ENCODE measurements around the gene GCC2. TPM values are rescaled to one million over a fixed set of nuclear protein-coding genes. Genes with fewer than 3 reads are reported as not detected.
A peak's percentile ranks its signal among the peaks of the same experiment; 100 is the strongest.
"Not testable (repeated sequence)": the region's sequence is repeated elsewhere in the genome, so short reads cannot be mapped to it uniquely, and the experiment has no call there.

Gene GCC2
- total RNA-seq, 1 donor, result 44.2 TPM

DNA sequence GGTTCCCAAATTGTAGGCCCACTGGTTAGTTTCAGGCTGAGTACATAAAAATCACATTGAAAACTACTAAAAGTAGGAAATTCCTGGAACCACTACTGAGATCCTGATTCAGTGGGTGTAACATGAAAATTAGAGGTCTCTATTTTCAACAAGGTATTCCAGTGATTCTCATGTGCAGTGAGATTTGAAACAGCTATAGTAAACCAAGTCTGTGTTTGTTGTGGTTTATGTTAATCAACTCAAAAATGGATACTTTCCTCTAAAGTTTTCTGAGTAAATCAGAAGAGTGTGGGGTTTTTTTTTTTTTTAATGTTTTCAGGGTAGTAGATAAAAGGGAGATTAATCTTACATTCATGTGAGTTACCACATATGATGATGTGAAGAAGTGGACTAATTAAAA lies 42.8 kb downstream of the GCC2 start:
- H3K36me3 ChIP-seq (ENCODE audit: insufficient read depth, low read length), result peaks cover 43% of the 10 kb centered on the region
- peaks cover 7% of the 10 kb centered on the region for H3K4me1 ChIP-seq (ENCODE audit: insufficient read depth, low read length)
- H3K79me2 ChIP-seq (ENCODE audit: insufficient read depth, low read length), result no peaks in the 10 kb centered on the region
- H3K27ac ChIP-seq (ENCODE audit: low read depth, low read length), result peak overlapping the region; percentile 29
- H3K27me3 ChIP-seq (ENCODE audit: insufficient read depth, low read length), result no peaks in the 10 kb centered on the region
- no peak overlapping the region for H2AFZ ChIP-seq (ENCODE audit: low read length)
- DNase-seq (ENCODE audit: insufficient read length, low spot score, missing footprints), result no peak
- peak overlapping the region; percentile 20 for H3K4me2 ChIP-seq (ENCODE audit: insufficient read depth, low read length)
- TF ChIP-seq, protein P1, sequence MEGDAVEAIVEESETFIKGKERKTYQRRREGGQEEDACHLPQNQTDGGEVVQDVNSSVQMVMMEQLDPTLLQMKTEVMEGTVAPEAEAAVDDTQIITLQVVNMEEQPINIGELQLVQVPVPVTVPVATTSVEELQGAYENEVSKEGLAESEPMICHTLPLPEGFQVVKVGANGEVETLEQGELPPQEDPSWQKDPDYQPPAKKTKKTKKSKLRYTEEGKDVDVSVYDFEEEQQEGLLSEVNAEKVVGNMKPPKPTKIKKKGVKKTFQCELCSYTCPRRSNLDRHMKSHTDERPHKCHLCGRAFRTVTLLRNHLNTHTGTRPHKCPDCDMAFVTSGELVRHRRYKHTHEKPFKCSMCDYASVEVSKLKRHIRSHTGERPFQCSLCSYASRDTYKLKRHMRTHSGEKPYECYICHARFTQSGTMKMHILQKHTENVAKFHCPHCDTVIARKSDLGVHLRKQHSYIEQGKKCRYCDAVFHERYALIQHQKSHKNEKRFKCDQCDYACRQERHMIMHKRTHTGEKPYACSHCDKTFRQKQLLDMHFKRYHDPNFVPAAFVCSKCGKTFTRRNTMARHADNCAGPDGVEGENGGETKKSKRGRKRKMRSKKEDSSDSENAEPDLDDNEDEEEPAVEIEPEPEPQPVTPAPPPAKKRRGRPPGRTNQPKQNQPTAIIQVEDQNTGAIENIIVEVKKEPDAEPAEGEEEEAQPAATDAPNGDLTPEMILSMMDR (IDR thresholded peaks at IDR 0.05; ENCODE audit: extremely low read depth, low read depth, low read length), result no peak
- no peaks in the 10 kb centered on the region for H3K9me3 ChIP-seq (ENCODE audit: low read depth, low read length)
- no peaks in the 10 kb centered on the region for H4K20me1 ChIP-seq (ENCODE audit: insufficient read depth, low read length)
- H3K4me3 ChIP-seq (ENCODE audit: insufficient read depth, low read length), result no peak overlapping the region

DNA sequence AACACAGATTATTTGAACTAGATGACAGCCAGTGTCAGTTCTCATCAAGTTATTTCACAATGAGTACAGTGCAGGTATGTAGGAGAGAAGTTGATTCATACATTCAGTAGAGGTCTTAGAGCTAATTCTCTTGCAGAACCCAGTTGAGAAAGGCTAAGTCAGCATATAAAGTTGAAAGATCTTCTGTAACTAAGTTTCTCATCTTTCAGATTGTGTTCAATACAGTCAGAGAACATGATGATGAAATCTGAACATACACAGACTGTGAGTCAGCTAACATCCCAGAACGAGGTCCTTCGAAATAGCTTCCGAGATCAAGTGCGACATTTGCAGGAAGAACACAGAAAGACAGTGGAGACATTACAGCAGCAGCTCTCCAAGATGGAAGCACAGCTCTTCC lies 43.4 kb downstream of the GCC2 start:
- H2AFZ ChIP-seq (ENCODE audit: low read length), result no peak overlapping the region
- peak; percentile 85 for DNase-seq (ENCODE audit: insufficient read length, low spot score, missing footprints)
- TF ChIP-seq, protein P1 (IDR thresholded peaks at IDR 0.05; ENCODE audit: extremely low read depth, low read depth, low read length), result no peak
- peak overlapping the region; percentile 20 for H3K4me2 ChIP-seq (ENCODE audit: insufficient read depth, low read length)
- peak overlapping the region; percentile 29 for H3K27ac ChIP-seq (ENCODE audit: low read depth, low read length)
- no peaks in the 10 kb centered on the region for H3K27me3 ChIP-seq (ENCODE audit: insufficient read depth, low read length)
- no peaks in the 10 kb centered on the region for H3K9me3 ChIP-seq (ENCODE audit: low read depth, low read length)
- peaks cover 7% of the 10 kb centered on the region for H3K4me1 ChIP-seq (ENCODE audit: insufficient read depth, low read length)
- no peaks in the 10 kb centered on the region for H3K79me2 ChIP-seq (ENCODE audit: insufficient read depth, low read length)
- H3K4me3 ChIP-seq (ENCODE audit: insufficient read depth, low read length), result no peak overlapping the region
- no peaks in the 10 kb centered on the region for H4K20me1 ChIP-seq (ENCODE audit: insufficient read depth, low read length)
- peaks cover 39% of the 10 kb centered on the region for H3K36me3 ChIP-seq (ENCODE audit: insufficient read depth, low read length)

DNA sequence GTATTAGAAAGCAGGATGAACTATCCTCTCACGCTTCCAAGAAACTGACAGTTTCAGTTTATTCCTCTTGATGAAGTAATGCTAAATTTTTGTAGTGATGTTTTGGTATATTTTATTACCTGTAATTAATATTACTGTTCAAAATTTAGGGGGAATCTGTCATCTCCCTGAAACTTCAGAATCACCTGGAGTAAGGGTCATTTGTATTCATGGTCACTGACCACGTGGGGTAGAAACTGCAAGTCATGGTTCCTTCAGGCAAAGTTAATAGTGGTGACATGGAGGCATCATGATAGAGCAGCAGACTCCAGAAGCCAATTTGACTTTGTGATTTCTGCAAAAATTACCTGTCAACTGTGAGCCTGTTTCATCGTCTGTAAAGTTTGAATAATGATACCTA lies 47.2 kb downstream of the GCC2 start:
- not testable (repeated sequence) for H3K4me2 ChIP-seq (ENCODE audit: insufficient read depth, low read length); H4K20me1 ChIP-seq (ENCODE audit: insufficient read depth, low read length); H3K79me2 ChIP-seq (ENCODE audit: insufficient read depth, low read length); DNase-seq (ENCODE audit: insufficient read length, low spot score, missing footprints); H3K27me3 ChIP-seq (ENCODE audit: insufficient read depth, low read length); H3K27ac ChIP-seq (ENCODE audit: low read depth, low read length); H2AFZ ChIP-seq (ENCODE audit: low read length); H3K9me3 ChIP-seq (ENCODE audit: low read depth, low read length); H3K4me3 ChIP-seq (ENCODE audit: insufficient read depth, low read length); H3K4me1 ChIP-seq (ENCODE audit: insufficient read depth, low read length)
- peaks cover 13% of the 10 kb centered on the region for H3K36me3 ChIP-seq (ENCODE audit: insufficient read depth, low read length)

DNA sequence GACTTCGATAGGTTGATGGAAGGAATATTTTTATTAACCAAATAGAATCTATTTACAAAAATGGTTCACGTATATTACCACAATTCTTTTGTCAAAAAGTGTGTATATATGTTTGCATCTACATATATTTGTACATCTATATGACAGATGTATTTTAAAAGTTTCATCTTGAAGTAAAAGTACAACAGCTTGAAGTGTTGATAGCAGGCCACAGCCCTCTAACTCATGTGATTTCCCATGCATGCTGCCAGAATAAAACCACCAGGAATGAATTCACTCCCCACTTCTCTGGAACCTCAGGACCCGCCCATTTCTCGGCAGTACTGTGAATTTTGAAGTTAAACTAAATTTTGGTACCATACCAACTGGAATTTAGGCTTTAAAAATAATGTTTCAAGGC lies 58.6 kb downstream of the GCC2 start:
- H3K79me2 ChIP-seq (ENCODE audit: insufficient read depth, low read length); H2AFZ ChIP-seq (ENCODE audit: low read length); H3K36me3 ChIP-seq (ENCODE audit: insufficient read depth, low read length); H4K20me1 ChIP-seq (ENCODE audit: insufficient read depth, low read length); H3K27me3 ChIP-seq (ENCODE audit: insufficient read depth, low read length); H3K9me3 ChIP-seq (ENCODE audit: low read depth, low read length); H3K4me2 ChIP-seq (ENCODE audit: insufficient read depth, low read length); H3K4me3 ChIP-seq (ENCODE audit: insufficient read depth, low read length); H3K4me1 ChIP-seq (ENCODE audit: insufficient read depth, low read length); H3K27ac ChIP-seq (ENCODE audit: low read depth, low read length): not testable (repeated sequence)
- DNase-seq (ENCODE audit: insufficient read length, low spot score, missing footprints), result peak; percentile 25

DNA sequence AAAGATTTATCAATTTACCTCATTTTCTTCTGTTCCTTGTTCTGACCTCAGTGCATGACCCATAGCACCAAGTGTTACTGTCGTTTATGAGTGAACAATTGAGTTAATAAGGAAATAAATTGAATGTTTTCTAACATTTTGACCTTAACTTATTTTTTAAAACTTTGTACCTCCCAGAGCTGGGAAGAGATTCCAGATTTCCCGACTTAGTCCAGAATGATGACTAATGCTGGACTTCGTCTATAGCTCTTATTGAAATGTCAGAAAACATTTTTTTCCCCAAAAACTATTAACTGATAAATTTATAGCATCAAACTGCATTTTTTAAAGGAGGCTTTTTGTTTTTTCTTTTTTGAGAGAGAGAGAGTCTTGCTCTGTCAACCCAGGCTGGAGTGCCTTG lies 63.4 kb downstream of the GCC2 start:
- not testable (repeated sequence) for H2AFZ ChIP-seq (ENCODE audit: low read length); H3K4me3 ChIP-seq (ENCODE audit: insufficient read depth, low read length); H3K9me3 ChIP-seq (ENCODE audit: low read depth, low read length); H3K36me3 ChIP-seq (ENCODE audit: insufficient read depth, low read length); H3K4me1 ChIP-seq (ENCODE audit: insufficient read depth, low read length); H3K27me3 ChIP-seq (ENCODE audit: insufficient read depth, low read length); H3K4me2 ChIP-seq (ENCODE audit: insufficient read depth, low read length); DNase-seq (ENCODE audit: insufficient read length, low spot score, missing footprints); H4K20me1 ChIP-seq (ENCODE audit: insufficient read depth, low read length); H3K27ac ChIP-seq (ENCODE audit: low read depth, low read length); H3K79me2 ChIP-seq (ENCODE audit: insufficient read depth, low read length)

DNA sequence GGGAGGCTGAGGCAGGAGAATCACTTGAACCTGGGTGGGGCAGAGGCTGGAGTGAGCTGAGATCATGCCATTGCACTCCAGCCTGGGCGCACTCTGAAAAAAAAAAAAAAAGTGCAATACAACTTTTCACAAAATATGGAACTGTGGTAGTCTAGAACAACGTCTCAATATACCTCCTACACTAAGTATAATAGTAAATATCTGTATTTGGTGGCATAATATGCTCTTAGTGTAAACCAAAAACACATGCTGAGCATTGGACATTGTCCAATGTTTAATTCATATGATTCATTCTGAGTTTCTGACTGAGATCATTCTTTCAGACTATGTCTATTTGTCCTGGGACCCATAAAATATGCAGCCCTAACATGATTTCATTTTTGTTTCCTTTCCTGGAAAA lies 65.5 kb downstream of the GCC2 start:
- not testable (repeated sequence) for DNase-seq (ENCODE audit: insufficient read length, low spot score, missing footprints); H2AFZ ChIP-seq (ENCODE audit: low read length); H3K27me3 ChIP-seq (ENCODE audit: insufficient read depth, low read length); H3K4me2 ChIP-seq (ENCODE audit: insufficient read depth, low read length); H3K4me1 ChIP-seq (ENCODE audit: insufficient read depth, low read length); H3K36me3 ChIP-seq (ENCODE audit: insufficient read depth, low read length); H3K27ac ChIP-seq (ENCODE audit: low read depth, low read length); H4K20me1 ChIP-seq (ENCODE audit: insufficient read depth, low read length); H3K79me2 ChIP-seq (ENCODE audit: insufficient read depth, low read length); H3K4me3 ChIP-seq (ENCODE audit: insufficient read depth, low read length); H3K9me3 ChIP-seq (ENCODE audit: low read depth, low read length)

DNA sequence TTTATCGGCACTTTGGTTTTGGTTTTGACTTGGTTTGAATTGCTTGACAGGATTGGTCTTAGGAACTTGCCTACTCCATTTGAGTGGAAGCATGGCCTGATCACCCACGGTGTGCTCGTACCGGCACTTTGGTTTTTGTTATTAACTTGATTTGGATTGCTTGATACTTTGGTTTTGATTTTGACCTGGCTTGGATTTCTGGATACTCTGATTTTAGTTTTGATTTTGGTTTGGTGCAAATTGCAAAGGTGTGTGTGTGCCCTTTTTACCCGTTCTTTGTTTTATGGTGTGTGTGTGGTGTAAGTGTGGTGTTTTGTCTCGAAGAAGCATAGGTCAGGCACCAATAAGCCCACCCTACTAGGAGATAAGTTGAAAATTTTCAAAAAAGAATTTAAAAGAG lies 75.7 kb downstream of the GCC2 start:
- H3K27me3 ChIP-seq (ENCODE audit: insufficient read depth, low read length); H3K4me3 ChIP-seq (ENCODE audit: insufficient read depth, low read length); DNase-seq (ENCODE audit: insufficient read length, low spot score, missing footprints); H4K20me1 ChIP-seq (ENCODE audit: insufficient read depth, low read length); H3K4me2 ChIP-seq (ENCODE audit: insufficient read depth, low read length); H3K9me3 ChIP-seq (ENCODE audit: low read depth, low read length); H3K79me2 ChIP-seq (ENCODE audit: insufficient read depth, low read length); H3K36me3 ChIP-seq (ENCODE audit: insufficient read depth, low read length); H3K4me1 ChIP-seq (ENCODE audit: insufficient read depth, low read length); H3K27ac ChIP-seq (ENCODE audit: low read depth, low read length); H2AFZ ChIP-seq (ENCODE audit: low read length): not testable (repeated sequence)

DNA sequence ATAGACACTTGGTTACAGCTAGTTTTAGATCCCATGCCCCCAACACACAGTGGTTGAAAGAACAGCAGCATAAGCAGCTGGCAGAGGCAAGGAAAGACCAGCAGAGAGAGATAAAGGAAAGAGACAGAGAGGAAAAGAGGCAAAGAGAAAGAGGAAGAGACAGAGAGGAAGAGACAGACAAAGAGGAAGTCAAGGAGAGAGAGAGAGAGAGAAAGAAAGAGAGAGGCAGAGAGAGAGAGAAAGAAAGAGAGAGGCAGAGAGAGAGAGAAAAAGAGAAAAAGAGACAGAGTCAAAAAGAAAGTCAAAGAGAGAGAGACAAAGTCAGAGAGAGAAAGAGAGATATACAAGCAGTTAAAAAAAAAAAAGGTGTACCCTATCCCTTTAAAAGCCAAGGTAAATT lies 76.3 kb downstream of the GCC2 start:
- DNase-seq (ENCODE audit: insufficient read length, low spot score, missing footprints); H4K20me1 ChIP-seq (ENCODE audit: insufficient read depth, low read length); H3K27ac ChIP-seq (ENCODE audit: low read depth, low read length); H3K4me1 ChIP-seq (ENCODE audit: insufficient read depth, low read length); H2AFZ ChIP-seq (ENCODE audit: low read length); H3K4me3 ChIP-seq (ENCODE audit: insufficient read depth, low read length); H3K9me3 ChIP-seq (ENCODE audit: low read depth, low read length); H3K79me2 ChIP-seq (ENCODE audit: insufficient read depth, low read length); H3K36me3 ChIP-seq (ENCODE audit: insufficient read depth, low read length); H3K4me2 ChIP-seq (ENCODE audit: insufficient read depth, low read length); H3K27me3 ChIP-seq (ENCODE audit: insufficient read depth, low read length): not testable (repeated sequence)

Measured in osteoblast (primary cell).